Activated gamma-delta T cell (primary cell): ENCODE data around the gene DIP2B.

Experiments used
- DNase-seq: peaks from one replicate; lab custom pipeline; 2025; lab: John Stamatoyannopoulos, UW

DIP2B gene

GRCh38 chr12:50727466-50727865 lies 222.7 kb downstream of the DIP2B start:
- no peak for DNase-seq

GRCh38 chr12:50728417-50728816 lies 223.6 kb downstream of the DIP2B start:
- DNase-seq: no peak

GRCh38 chr12:50728841-50729240 lies 224.1 kb downstream of the DIP2B start:
- no peak for DNase-seq

GRCh38 chr12:50732591-50732990 lies 227.8 kb downstream of the DIP2B start:
- no peak for DNase-seq

- DNase-seq: no peak
Measured at GRCh38 chr12:50733706-50734105, 228.9 kb downstream of the DIP2B start.

- DNase-seq: no peak
Measured at GRCh38 chr12:50734409-50735263, 229.9 kb downstream of the DIP2B start.

GRCh38 chr12:50739611-50740010 lies 234.8 kb downstream of the DIP2B start:
- DNase-seq: no peak

GRCh38 chr12:50740307-50740706 lies 235.5 kb downstream of the DIP2B start:
- no peak for DNase-seq

GRCh38 chr12:50742776-50743175 lies 238.0 kb downstream of the DIP2B start:
- DNase-seq: no peak

- no peak for DNase-seq
Measured at GRCh38 chr12:50745861-50746260, 241.1 kb downstream of the DIP2B start.

- no peak for DNase-seq
Measured at GRCh38 chr12:50746431-50746830, 241.6 kb downstream of the DIP2B start.

GRCh38 chr12:50747817-50748216 lies 243.0 kb downstream of the DIP2B start:
- no peak for DNase-seq

- DNase-seq: no peak
Measured at GRCh38 chr12:50749459-50749882, 244.7 kb downstream of the DIP2B start.

- no peak for DNase-seq
Measured at GRCh38 chr12:50750366-50750765, 245.6 kb downstream of the DIP2B start.

- no peak for DNase-seq
Measured at GRCh38 chr12:50751948-50752721, 247.3 kb downstream of the DIP2B start.

- DNase-seq: no peak
Measured at GRCh38 chr12:50753232-50753769, 248.5 kb downstream of the DIP2B start.

- DNase-seq: peak; percentile 86
Measured at GRCh38 chr12:50763639-50764285, 259.0 kb downstream of the DIP2B start, which contains the start of gene ATF1. Gene ATF1, plus strand, starts transcription at chr12:50764101. Its CDS starts 16,045 bp downstream, at chr12:50780146.

- DNase-seq: peak; percentile 66
Measured at GRCh38 chr12:50764286-50765094, 259.7 kb downstream of the DIP2B start.

- no peak for DNase-seq
Measured at GRCh38 chr12:50765095-50765911, 260.5 kb downstream of the DIP2B start.

- no peak for DNase-seq
Measured at GRCh38 chr12:50768391-50768790, 263.6 kb downstream of the DIP2B start.
